HEK293T (cell line): ENCODE results near the gene NEMP2.

Source experiments
- ARNT ChIP-seq: fragments of 450-650 bp; IDR thresholded peaks from 2 replicates; pipeline ENCODE4 v1.6.1; 2017; ENCODE audit warnings: mild to moderate bottlenecking
- BHLHE40 ChIP-seq: fragments of 450-650 bp; IDR thresholded peaks from 2 replicates; pipeline ENCODE4 v1.6.1; 2016; ENCODE audit warnings: mild to moderate bottlenecking, moderate library complexity, borderline replicate concordance
- FOXK2 ChIP-seq: fragments of 450-650 bp; IDR thresholded peaks from 2 replicates; pipeline ENCODE4 v1.6.1; 2016; ENCODE audit warnings: mild to moderate bottlenecking
- HDGF ChIP-seq: fragments of 450-650 bp; IDR thresholded peaks from 2 replicates; pipeline ENCODE4 v1.6.1; 2017; ENCODE audit warnings: antibody characterized with exemption, borderline replicate concordance
- NFRKB ChIP-seq: fragments of 450-650 bp; IDR thresholded peaks from 2 replicates; pipeline ENCODE4 v1.6.1; 2016; ENCODE audit warnings: mild to moderate bottlenecking, moderate library complexity
- SP1 ChIP-seq: fragments of 450-650 bp; IDR thresholded peaks from 2 replicates; pipeline ENCODE4 v1.6.1; 2017
- SUZ12 ChIP-seq: fragments of 450-650 bp; IDR thresholded peaks from 2 replicates; pipeline ENCODE4 v1.6.1; 2016; ENCODE audit warnings: mild to moderate bottlenecking
- TARDBP ChIP-seq: fragments of 450-650 bp; IDR thresholded peaks from 2 replicates; pipeline ENCODE4 v1.6.1; 2016
- ZNF384 ChIP-seq: fragments of 450-650 bp; IDR thresholded peaks from 2 replicates; pipeline ENCODE4 v1.6.1; 2016

DNA sequence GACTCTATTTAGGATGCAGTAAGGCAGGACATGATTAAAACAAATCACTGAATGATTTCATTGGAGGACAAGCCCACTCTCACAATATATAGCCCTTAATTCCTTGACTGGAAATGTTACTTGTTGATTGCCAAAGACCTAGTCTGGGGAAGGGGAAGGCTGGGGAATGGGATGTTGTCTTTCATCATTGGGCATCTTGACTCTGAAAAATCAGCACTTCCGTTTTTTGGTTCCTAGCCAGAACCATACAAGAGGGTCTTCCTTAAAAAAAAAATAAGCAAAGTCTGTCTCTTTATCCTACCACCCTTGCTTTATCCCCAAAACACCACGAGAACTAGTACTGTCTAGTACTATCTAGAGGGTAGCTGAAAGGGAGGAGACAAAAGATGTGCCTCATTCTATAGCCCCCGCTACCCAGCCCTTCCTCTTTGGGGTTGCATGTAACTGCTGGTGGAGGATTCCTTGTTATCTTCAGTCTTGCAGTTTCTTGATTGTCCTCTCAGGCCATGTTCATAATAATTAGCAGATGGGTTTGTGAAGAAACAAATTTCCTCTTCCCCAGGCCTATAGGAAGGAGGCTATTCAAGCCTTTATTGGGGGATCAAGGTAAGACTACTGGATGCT is 55.8 kb downstream of the NEMP2 start:
- TF ChIP-seq BHLHE40, result no peak
- TF ChIP-seq TARDBP, result no peak
- TF ChIP-seq SP1, result no peak
- TF ChIP-seq FOXK2, result no peak
- TF ChIP-seq SUZ12, result no peak
- no peak for TF ChIP-seq NFRKB
- no peak for TF ChIP-seq ARNT
- TF ChIP-seq ZNF384, result no peak
- no peak for TF ChIP-seq HDGF
